Lower lobe of right lung (tissue), 2 donors: ENCODE measurements around the gene SCN5A. TPM values are rescaled to one million over a fixed set of nuclear protein-coding genes. Genes with fewer than 3 reads are reported as not detected.

Source experiments
- ATAC-seq, 2 donors: fragments of 200-7000 bp; cut with Tn5 transposase; one replicate each; pipeline ENCODE4 v1.9.1; 2020 to 2022; ENCODE audit warnings: mild to moderate bottlenecking in 2 of 2, moderate library complexity in 2 of 2
- DNase-seq: peaks from one replicate; pipeline ENCODE4 v3.0.0-alpha.2; 2020
- H3K27ac ChIP-seq: fragments of 200-600 bp; one replicate; pipeline ENCODE4 v1.8.0; 2022
- H3K27me3 ChIP-seq: fragments of 200-600 bp; one replicate; pipeline ENCODE4 v1.8.0; 2022; ENCODE audit warnings: low read depth
- H3K36me3 ChIP-seq: fragments of 200-600 bp; one replicate; pipeline ENCODE4 v1.8.0; 2022; ENCODE audit warnings: mild to moderate bottlenecking
- H3K4me1 ChIP-seq: fragments of 200-600 bp; one replicate; pipeline ENCODE4 v1.8.0; 2022
- H3K4me3 ChIP-seq: fragments of 200-600 bp; one replicate; pipeline ENCODE4 v1.8.0; 2022; ENCODE audit warnings: mild to moderate bottlenecking
- H3K9me3 ChIP-seq: fragments of 200-600 bp; one replicate; pipeline ENCODE4 v1.8.0; 2022
- CTCF ChIP-seq: fragments of 200-600 bp; IDR thresholded peaks from one replicate; pipeline ENCODE4 v1.8.0; 2022; ENCODE audit warnings: antibody characterized with exemption, mild to moderate bottlenecking
- intact Hi-C: fragments of 100-400 bp; cut with DNase I; formaldehyde crosslinking; loops from one replicate; pipeline ENCODE4 v1.11.0; 2022
- total RNA-seq: library from RNA; stranded (reverse); fragmentation: NEBNext Ultra II Directional; extraction: Animal tissue kit (Norgen Biotek cat#: 25700); gene quantifications from one replicate; pipeline ENCODE4 v1.2.1, GENCODE V29; 2021
- donor health status: DM: no; HTN: yes; CAD: no; lungs with severe emphysema.

Gene SCN5A
- total RNA-seq, 1 donor from 2014 or later = 0.24 TPM

DNA sequence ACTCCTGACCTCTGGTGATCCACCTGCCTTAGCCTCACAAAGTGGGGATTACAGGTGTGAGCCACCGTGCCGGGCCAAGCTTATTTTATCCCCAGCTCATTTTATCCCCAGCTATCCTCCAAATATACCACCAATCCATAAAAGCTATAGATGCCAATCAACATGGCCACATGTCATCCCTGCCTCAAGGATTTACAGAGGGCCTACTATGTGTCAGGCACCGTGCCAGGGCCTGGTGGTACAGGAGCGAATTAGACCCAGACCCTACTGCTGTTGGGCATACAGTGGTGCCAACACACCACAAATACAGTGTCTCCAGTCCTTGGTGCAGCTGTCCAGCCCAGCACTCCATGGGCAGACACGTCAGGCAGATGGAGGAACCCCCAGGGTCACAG, 73.4 kb downstream of the SCN5A start:
- Histone ChIP-seq H3K4me1 (no peaks in the 10 kb centered on the region), H3K27me3 (no peaks in the 10 kb centered on the region), H3K27ac (no peak overlapping the region), H3K4me3 (no peak overlapping the region), H3K9me3 (no peaks in the 10 kb centered on the region), H3K36me3 (no peaks in the 10 kb centered on the region)
- intact Hi-C loops = no loop called here
- no peak for TF ChIP-seq CTCF
- DNase-seq (peak; percentile 32), ATAC-seq (no peak)

DNA sequence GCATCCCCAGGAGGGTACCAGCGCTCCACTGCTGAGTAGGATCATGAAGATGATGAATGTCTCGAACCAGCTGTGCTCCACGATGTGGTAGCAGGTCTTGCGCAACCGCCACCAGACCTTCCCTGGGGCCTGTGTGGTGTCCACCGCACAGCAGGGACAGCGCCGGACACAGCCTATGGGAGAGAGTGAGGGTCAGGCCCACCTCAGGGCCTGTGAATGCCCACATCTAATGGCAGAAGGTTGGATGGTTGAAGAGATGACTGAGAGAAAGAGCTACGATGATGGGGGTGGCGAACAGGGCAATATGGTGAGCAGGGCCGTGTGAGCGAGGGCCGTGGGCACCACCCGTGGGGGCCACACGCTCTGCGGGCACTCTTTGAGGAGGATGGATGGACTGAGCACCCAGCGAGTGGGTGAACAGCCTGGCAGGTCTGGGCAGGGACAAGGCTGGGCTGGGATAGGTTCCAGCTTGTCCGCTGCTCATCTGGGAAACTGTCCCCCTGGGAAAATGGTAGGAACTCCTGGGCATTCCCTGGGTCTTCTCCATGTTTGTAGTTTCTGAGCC, 74.1 kb downstream of the SCN5A start:
- no peak overlapping the region for H3K27ac ChIP-seq
- no peaks in the 10 kb centered on the region for H3K9me3 ChIP-seq

DNA sequence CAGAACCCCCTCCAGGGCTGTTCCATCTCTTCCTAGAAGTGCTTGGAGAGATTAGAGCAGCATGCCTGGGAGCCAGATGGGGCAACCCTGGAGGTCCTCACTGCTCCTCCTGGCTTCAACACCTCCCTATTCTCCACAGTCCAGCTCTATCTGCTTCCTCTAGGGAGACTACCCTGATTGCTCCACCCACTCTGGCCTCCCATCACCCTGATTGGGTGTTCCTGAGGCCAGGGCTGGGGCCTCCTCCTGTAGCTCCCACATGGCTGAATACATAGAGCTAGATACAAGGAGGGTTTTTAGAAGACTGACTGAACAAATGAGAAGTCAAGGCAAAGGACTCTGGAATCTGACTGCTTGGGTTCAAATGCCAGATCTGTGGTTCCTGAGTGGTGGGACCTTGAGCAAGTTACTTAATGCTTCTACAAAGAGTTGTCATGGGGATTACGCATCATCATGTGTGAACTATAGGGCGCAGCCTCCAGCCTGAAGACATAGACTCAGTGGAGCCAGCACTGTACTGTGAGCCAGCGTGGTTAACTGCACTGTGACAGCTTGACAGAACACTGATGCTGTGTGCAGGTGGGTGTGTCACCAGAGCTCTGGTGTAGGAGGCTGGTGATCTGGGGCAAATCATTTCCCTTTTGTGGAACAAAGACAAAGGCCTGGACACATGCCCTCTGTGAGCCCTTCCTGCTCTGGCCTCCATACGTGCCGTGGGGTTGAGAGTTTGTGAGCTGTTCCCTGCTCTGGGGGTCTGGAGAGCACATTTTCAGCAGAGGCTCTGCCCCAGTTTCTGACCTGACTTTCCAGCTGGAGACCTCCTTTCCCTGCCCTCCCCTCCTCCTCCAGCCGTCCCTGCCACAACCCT, 74.8 kb downstream of the SCN5A start:
- Histone ChIP-seq H3K36me3 (no peaks in the 10 kb centered on the region), H3K9me3 (no peaks in the 10 kb centered on the region)
- peak; percentile 10 for DNase-seq

More for the DNA sequence above, 74.1 kb downstream of the SCN5A start:
- Histone ChIP-seq H3K4me3 (no peak overlapping the region), H3K27me3 (no peaks in the 10 kb centered on the region), H3K36me3 (no peaks in the 10 kb centered on the region), H3K4me1 (no peaks in the 10 kb centered on the region)
- ATAC-seq (no peak), DNase-seq (peak; percentile 30)
- intact Hi-C loops = no loop called here
- no peak for TF ChIP-seq CTCF

GRCh38 chr3:38573556-38573955, 75.9 kb downstream of the SCN5A start:
- Histone ChIP-seq H3K4me3 (no peak overlapping the region), H3K36me3 (no peaks in the 10 kb centered on the region), H3K4me1 (no peaks in the 10 kb centered on the region), H3K27me3 (no peaks in the 10 kb centered on the region), H3K9me3 (no peaks in the 10 kb centered on the region), H3K27ac (no peak overlapping the region)
- no peak for ATAC-seq
- intact Hi-C loops = no loop called here
- DNase-seq = peak; percentile 9
- TF ChIP-seq CTCF = no peak

More for the DNA sequence above, 74.8 kb downstream of the SCN5A start:
- Histone ChIP-seq H3K4me1 (no peaks in the 10 kb centered on the region), H3K27ac (no peak overlapping the region), H3K27me3 (no peaks in the 10 kb centered on the region), H3K4me3 (no peak overlapping the region)
- ATAC-seq = no peak
- no peak for TF ChIP-seq CTCF
- intact Hi-C loops = no loop called here

- Histone ChIP-seq H3K27ac (no peak overlapping the region), H3K9me3 (no peaks in the 10 kb centered on the region), H3K27me3 (no peaks in the 10 kb centered on the region), H3K4me1 (no peaks in the 10 kb centered on the region), H3K36me3 (no peaks in the 10 kb centered on the region), H3K4me3 (no peak overlapping the region)
- no peak for TF ChIP-seq CTCF
- DNase-seq = no peak
- no peak for ATAC-seq
- intact Hi-C loops = no loop called here
Measured at GRCh38 chr3:38573111-38573510, 76.4 kb downstream of the SCN5A start.
